Lower leg skin (tissue), 3 donors: Measurements from ENCODE around the gene CALCR.

ENCODE experiments used
- POLR2A ChIP-seq, 2 donors: fragments of 450-650 bp; IDR thresholded peaks; one replicate each; pipeline ENCODE4 v1.6.1; 2016 to 2017; ENCODE audit warnings: antibody characterized with exemption in 2 of 2, mild to moderate bottlenecking in 1 of 2, moderate library complexity in 1 of 2
- TF ChIP-seq, protein P1 (sequence below), 3 donors: fragments of 450-650 bp; IDR thresholded peaks; one replicate each; pipeline ENCODE4 v1.5.1; 2016; ENCODE audit warnings: antibody characterized with exemption in 3 of 3, mild to moderate bottlenecking in 3 of 3, moderate library complexity in 2 of 3

DNA sequence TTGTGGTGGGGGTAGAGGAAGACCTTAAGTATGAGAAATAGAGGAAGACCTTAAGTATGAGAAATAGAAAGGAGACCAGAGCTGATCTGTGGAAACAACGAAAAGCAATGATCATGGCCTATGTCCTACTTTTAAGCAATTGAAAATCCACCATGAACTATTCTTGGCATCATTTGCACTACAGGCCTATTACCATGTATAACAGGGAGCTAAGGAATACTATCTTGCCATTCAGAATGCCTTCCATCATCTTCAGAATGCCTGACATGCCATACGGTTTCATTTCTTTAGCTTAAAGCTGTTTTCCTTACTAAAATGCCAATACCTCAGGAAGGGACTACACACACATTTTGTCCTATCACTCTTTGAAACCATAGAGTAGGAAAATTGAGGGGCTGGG, 127.0 kb downstream of the CALCR start:
- no peak for TF ChIP-seq POLR2A (IDR thresholded peaks at IDR 0.05)
- TF ChIP-seq, protein P1, sequence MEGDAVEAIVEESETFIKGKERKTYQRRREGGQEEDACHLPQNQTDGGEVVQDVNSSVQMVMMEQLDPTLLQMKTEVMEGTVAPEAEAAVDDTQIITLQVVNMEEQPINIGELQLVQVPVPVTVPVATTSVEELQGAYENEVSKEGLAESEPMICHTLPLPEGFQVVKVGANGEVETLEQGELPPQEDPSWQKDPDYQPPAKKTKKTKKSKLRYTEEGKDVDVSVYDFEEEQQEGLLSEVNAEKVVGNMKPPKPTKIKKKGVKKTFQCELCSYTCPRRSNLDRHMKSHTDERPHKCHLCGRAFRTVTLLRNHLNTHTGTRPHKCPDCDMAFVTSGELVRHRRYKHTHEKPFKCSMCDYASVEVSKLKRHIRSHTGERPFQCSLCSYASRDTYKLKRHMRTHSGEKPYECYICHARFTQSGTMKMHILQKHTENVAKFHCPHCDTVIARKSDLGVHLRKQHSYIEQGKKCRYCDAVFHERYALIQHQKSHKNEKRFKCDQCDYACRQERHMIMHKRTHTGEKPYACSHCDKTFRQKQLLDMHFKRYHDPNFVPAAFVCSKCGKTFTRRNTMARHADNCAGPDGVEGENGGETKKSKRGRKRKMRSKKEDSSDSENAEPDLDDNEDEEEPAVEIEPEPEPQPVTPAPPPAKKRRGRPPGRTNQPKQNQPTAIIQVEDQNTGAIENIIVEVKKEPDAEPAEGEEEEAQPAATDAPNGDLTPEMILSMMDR (IDR thresholded peaks at IDR 0.05): no peak
